DMS 273 (cell line): ENCODE results near the gene GABRG3.
"Not testable (repeated sequence)": the region's sequence is repeated elsewhere in the genome, so short reads cannot be mapped to it uniquely, and the experiment has no call there.

Source experiments
- DNase-seq: peaks from one replicate; lab custom pipeline; 2025; ENCODE audit not compliant: unreplicated experiment; lab: John Stamatoyannopoulos, UW

GABRG3 gene

GRCh38 chr15:27172821-27173220, 201.8 kb downstream of the GABRG3 start:
- DNase-seq, result no peak

- no peak for DNase-seq
Measured at GRCh38 chr15:27175472-27176153, 204.6 kb downstream of the GABRG3 start.

- no peak for DNase-seq
Measured at GRCh38 chr15:27176785-27177406, 205.9 kb downstream of the GABRG3 start.

- no peak for DNase-seq
Measured at GRCh38 chr15:27179789-27180188, 208.8 kb downstream of the GABRG3 start.

- DNase-seq, result no peak
Measured at GRCh38 chr15:27182561-27183110, 211.7 kb downstream of the GABRG3 start.

GRCh38 chr15:27183201-27183600, 212.2 kb downstream of the GABRG3 start:
- no peak for DNase-seq

- DNase-seq, result not testable (repeated sequence)
Measured at GRCh38 chr15:27191515-27191914, 220.5 kb downstream of the GABRG3 start.

- DNase-seq, result no peak
Measured at GRCh38 chr15:27196691-27197090, 225.7 kb downstream of the GABRG3 start.

GRCh38 chr15:27201425-27201824, 230.4 kb downstream of the GABRG3 start:
- no peak for DNase-seq

GRCh38 chr15:27210176-27210575, 239.2 kb downstream of the GABRG3 start:
- no peak for DNase-seq

- no peak for DNase-seq
Measured at GRCh38 chr15:27214032-27214431, 243.1 kb downstream of the GABRG3 start.

GRCh38 chr15:27214961-27215360, 244.0 kb downstream of the GABRG3 start:
- DNase-seq, result no peak

GRCh38 chr15:27218426-27218825, 247.4 kb downstream of the GABRG3 start:
- no peak for DNase-seq

- DNase-seq, result no peak
Measured at GRCh38 chr15:27219636-27220035, 248.7 kb downstream of the GABRG3 start.

- DNase-seq, result no peak
Measured at GRCh38 chr15:27220199-27220598, 249.2 kb downstream of the GABRG3 start.

- no peak for DNase-seq
Measured at GRCh38 chr15:27222479-27222878, 251.5 kb downstream of the GABRG3 start.

- no peak for DNase-seq
Measured at GRCh38 chr15:27223179-27223578, 252.2 kb downstream of the GABRG3 start.

GRCh38 chr15:27231811-27232210, 260.8 kb downstream of the GABRG3 start:
- no peak for DNase-seq

- no peak for DNase-seq
Measured at GRCh38 chr15:27232876-27233275, 261.9 kb downstream of the GABRG3 start.

- DNase-seq, result no peak
Measured at GRCh38 chr15:27234593-27234992, 263.6 kb downstream of the GABRG3 start.

- DNase-seq, result no peak
Measured at GRCh38 chr15:27235161-27235560, 264.2 kb downstream of the GABRG3 start.

GRCh38 chr15:27235681-27236080, 264.7 kb downstream of the GABRG3 start:
- DNase-seq, result no peak
